HepG2 (cell line): ENCODE measurements around the gene FCAR. TPM values are rescaled to one million over a fixed set of nuclear protein-coding genes. Genes with fewer than 3 reads are reported as not detected.

Experiments
- ATAC-seq: fragments of 200-7000 bp; cut with Tn5 transposase; 3 replicates; pipeline ENCODE4 v1.9.1; 2020; ENCODE audit warnings: mild to moderate bottlenecking, moderate library complexity
- BruUV-seq: library from RNA; stranded (reverse); fragments of 400-500 nt; replicated peaks from 2 replicates; lab custom pipeline; 2021; lab: Mats Ljungman, UMichigan
- CTCF ChIA-PET: fragments of 300-600 bp; formaldehyde crosslinking; extraction: SDS; loops from one replicate; lab custom pipeline; 2021; ENCODE audit warnings: low total read pairs, inconsistent platforms, low intra/inter-chr PET ratio; lab: Yijun Ruan, JAX
- POLR2A ChIA-PET: fragments of 350-600 bp; sonication (Branson Sonifier 250); formaldehyde crosslinking; loops from one replicate; lab custom pipeline; 2020; ENCODE audit warnings: antibody characterized with exemption, inconsistent platforms; lab: Yijun Ruan, JAX
- DNase-seq: peaks from one replicate; pipeline ENCODE4 v3.0.0-alpha.2; 2015; ENCODE audit warnings: low spot score
- FAIRE-seq: peaks from 3 replicates; lab custom pipeline; 2011; peaks lifted over from hg19 to GRCh38; lab: Jason Lieb, UNC
- H2AFZ ChIP-seq: one replicate; pipeline ENCODE4 v1.6.1; 2011; ENCODE audit warnings: low read length, inconsistent platforms
- H3K27ac ChIP-seq: fragments of 300-600 bp; 3 replicates; pipeline ENCODE4 v1.8.0; 2011; ENCODE audit warnings: mixed run types, mild to moderate bottlenecking, mixed read lengths, low read length, inconsistent platforms; ENCODE audit not compliant: insufficient read depth; ENCODE audit errors: extremely low read length
- H3K27me3 ChIP-seq, 2 experiments: fragments of 200-600 bp in 1 of 2; 2 replicates in 1 of 2; 3 replicates in 1 of 2; pipeline versions ENCODE4 v1.6.0 to v1.8.0; 2011; ENCODE audit warnings: low read length in 2 of 2, mild to moderate bottlenecking in 2 of 2, moderate library complexity in 2 of 2, inconsistent platforms in 1 of 2; ENCODE audit not compliant: insufficient read depth in 2 of 2, control insufficient read depth in 1 of 2
- H3K36me3 ChIP-seq, 2 experiments: fragments of 200-600 bp in 1 of 2; replicated peaks in 1 of 2; 2 replicates in 1 of 2; 3 replicates in 1 of 2; pipeline versions ENCODE4 v1.5.1 to v1.8.0; 2011; ENCODE audit warnings: low read length in 2 of 2, inconsistent platforms in 1 of 2; ENCODE audit not compliant: insufficient read depth in 2 of 2, control insufficient read depth in 1 of 2
- H3K4me1 ChIP-seq: 2 replicates; pipeline ENCODE4 v1.5.1; 2012; ENCODE audit warnings: low read length, inconsistent platforms; ENCODE audit not compliant: insufficient read depth
- H3K4me2 ChIP-seq: 2 replicates; pipeline ENCODE4 v1.6.0; 2011; ENCODE audit warnings: low read depth, low read length, inconsistent platforms
- H3K4me3 ChIP-seq, 3 experiments: fragments of 200-600 bp in 1 of 3; sonication (generic), shearing (Covaris generic) in 1 of 3; replicated peaks in 1 of 3; 2 replicates each; pipeline ENCODE4 v1.5.1; 2011 to 2016; ENCODE audit warnings: low read length in 3 of 3, inconsistent platforms in 2 of 3, low read depth in 2 of 3, mild to moderate bottlenecking in 2 of 3, control low read depth in 1 of 3, mixed read lengths in 1 of 3; ENCODE audit not compliant: insufficient read depth in 1 of 3
- H3K79me2 ChIP-seq: one replicate; pipeline ENCODE4 v1.6.1; 2011; ENCODE audit warnings: low read length, inconsistent platforms; ENCODE audit not compliant: insufficient read depth
- H3K9ac ChIP-seq: 2 replicates; pipeline ENCODE4 v1.6.0; 2011; ENCODE audit warnings: mild to moderate bottlenecking, low read depth, low read length, inconsistent platforms; ENCODE audit not compliant: insufficient read depth
- H3K9me3 ChIP-seq: 2 replicates; pipeline ENCODE4 v1.5.1; 2012; ENCODE audit warnings: mild to moderate bottlenecking, low read length
- H4K20me1 ChIP-seq: 2 replicates; pipeline ENCODE4 v1.6.0; 2011; ENCODE audit warnings: inconsistent platforms, mild to moderate bottlenecking, low read length, moderate library complexity; ENCODE audit not compliant: insufficient read depth
- FIP1L1 ChIP-seq: fragments of 200-400 bp; formaldehyde crosslinking; IDR thresholded peaks from 2 replicates; pipeline ENCODE4 v1.6.1; 2018; ENCODE audit warnings: low read depth, mild to moderate bottlenecking, low read length, moderate library complexity, borderline replicate concordance; ENCODE audit not compliant: insufficient read depth
- GPN1 ChIP-seq: sonication (generic); formaldehyde crosslinking; IDR thresholded peaks from 2 replicates; pipeline ENCODE4 v1.5.1; 2020; ENCODE audit warnings: missing genetic modification reagents, borderline replicate concordance
- MAZ ChIP-seq, 2 experiments: sonication (generic) in 1 of 2; formaldehyde crosslinking in 1 of 2; IDR thresholded peaks; 2 replicates each; pipeline versions ENCODE4 v1.5.0 to v1.6.1; 2012 to 2020; ENCODE audit warnings: low read depth in 2 of 2, mild to moderate bottlenecking in 2 of 2, borderline replicate concordance in 1 of 2, improper control_type of control experiment in 1 of 2, low read length in 1 of 2, missing genetic modification reagents in 1 of 2, moderate library complexity in 1 of 2
- NCOA1 ChIP-seq: sonication (generic); formaldehyde crosslinking; IDR thresholded peaks from 2 replicates; pipeline ENCODE4 v1.9.0; 2021; ENCODE audit warnings: missing genetic modification reagents
- NFRKB ChIP-seq: fragments of 450-650 bp; IDR thresholded peaks from 2 replicates; pipeline ENCODE4 v1.6.1; 2017
- SOX5 ChIP-seq: IDR thresholded peaks from 2 replicates; pipeline ENCODE4 v1.6.1; 2016; ENCODE audit warnings: borderline replicate concordance
- SRF ChIP-seq: IDR thresholded peaks from 2 replicates; pipeline ENCODE4 v1.6.1; 2011; ENCODE audit warnings: mild to moderate bottlenecking, low read depth, low read length, moderate library complexity
- XRCC5 ChIP-seq: fragments of 200-400 bp; formaldehyde crosslinking; optimal IDR thresholded peaks from 2 replicates; pipeline ENCODE3; 2017; ENCODE audit warnings: mild to moderate bottlenecking, low read length
- ZFP90 ChIP-seq: sonication (generic); formaldehyde crosslinking; IDR thresholded peaks from 2 replicates; pipeline ENCODE4 v1.8.0; 2022; ENCODE audit warnings: missing genetic modification reagents, mild to moderate bottlenecking, inconsistent platforms, borderline replicate concordance
- ZNF33A ChIP-seq: sonication (generic); formaldehyde crosslinking; IDR thresholded peaks from 2 replicates; pipeline ENCODE4 v1.5.1; 2020; ENCODE audit warnings: missing genetic modification reagents, mild to moderate bottlenecking, moderate library complexity, borderline replicate concordance
- ZNF446 ChIP-seq: sonication (generic); formaldehyde crosslinking; IDR thresholded peaks from 2 replicates; pipeline ENCODE4 v1.5.0; 2020; ENCODE audit warnings: mild to moderate bottlenecking, missing genetic modification reagents
- ZNF7 ChIP-seq: IDR thresholded peaks from 2 replicates; pipeline ENCODE4 v1.6.1; 2016; ENCODE audit warnings: missing biosample characterization, missing genetic modification reagents
- ZNF747 ChIP-seq: sonication (generic); formaldehyde crosslinking; IDR thresholded peaks from 2 replicates; pipeline ENCODE4 v1.8.1; 2023; ENCODE audit warnings: missing genetic modification reagents, mild to moderate bottlenecking, borderline replicate concordance
- ZNF891 ChIP-seq: sonication (generic); formaldehyde crosslinking; IDR thresholded peaks from 2 replicates; pipeline ENCODE4 v1.5.0; 2020; ENCODE audit warnings: mild to moderate bottlenecking, missing genetic modification reagents
- WGBS: methylation state at CpG from one replicate; pipeline ENCODE4 v1.1.6; 2017; ENCODE audit warnings: low lambda C conversion rate; 5-methylcytosine and 5-hydroxymethylcytosine counted together
- in situ Hi-C: cut with HindIII; loops from 2 replicates; pipeline ENCODE4 v1.10.0; 2017; ENCODE audit warnings: low pct_unique_long_range_greater_than_20kb; ENCODE audit not compliant: extremely low pct_ligation_motif_present
- intact Hi-C: fragments of 100-400 bp; cut with micrococcal nuclease; formaldehyde crosslinking; loops from one replicate; pipeline ENCODE4 v1.10.0; 2022; ENCODE audit not compliant: unreplicated experiment
- polyA plus RNA-seq, 8 experiments: library from polyadenylated mRNA; depleted of rRNA in 3 of 8; stranded (reverse) in 7 of 8; unstranded in 1 of 8; fragments of >200 nt; fragmentation: Illumina TruSeq in 4 of 8; extraction: Trizol in 4 of 8; gene quantifications; 2 replicates each; pipeline versions ENCODE4 v1.2.1 to v1.2.3, GENCODE V29; 2011 to 2016; ENCODE audit warnings: low read depth in 4 of 8, missing spikeins in 1 of 8, mixed read lengths in 1 of 8; ENCODE audit not compliant: insufficient read depth in 1 of 8
- total RNA-seq, 5 experiments: library from RNA; depleted of rRNA; stranded (reverse); fragments of >200 nt; fragmentation: Illumina TruSeq; extraction: Trizol; gene quantifications; 2 replicates each; pipeline ENCODE4 v1.2.3, GENCODE V29; 2016; ENCODE audit warnings: low read depth in 1 of 5
- TF ChIP-seq, protein P1 (sequence below): sonication (generic); formaldehyde crosslinking; conservative IDR thresholded peaks from 2 replicates; pipeline ENCODE4 v1.8.0; 2022; ENCODE audit warnings: mild to moderate bottlenecking, moderate library complexity, missing genetic modification reagents
- TF ChIP-seq, protein P2 (sequence below): sonication (generic); formaldehyde crosslinking; IDR thresholded peaks from 2 replicates; pipeline ENCODE4 v1.4.0; 2020; ENCODE audit warnings: missing genetic modification reagents

FCAR gene
- total and polyA plus RNA-seq, 2 of the 13 experiments (the other 11 are each of a cell fraction or from before 2014, with no cell fraction given): not detected

DNA sequence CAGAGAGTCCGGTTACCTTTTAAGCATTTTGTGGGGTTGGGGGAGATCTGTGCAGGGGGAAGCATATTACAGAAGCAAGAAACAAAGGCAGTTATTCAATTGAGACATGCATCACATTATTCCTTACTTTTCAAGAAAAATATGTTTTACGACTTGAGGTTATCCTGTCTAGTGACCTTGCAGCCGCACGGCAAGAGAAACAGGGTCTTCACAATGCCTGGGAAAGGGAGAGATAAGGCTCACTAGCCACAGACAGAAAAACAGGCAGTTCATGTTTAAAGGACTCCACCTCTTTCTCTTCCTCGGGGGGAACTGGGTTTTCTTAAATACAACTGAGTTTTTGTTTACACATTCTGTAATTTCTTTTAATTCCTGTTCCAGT, 31.4 kb downstream of the FCAR start (continued):
- TF ChIP-seq, protein P1, sequence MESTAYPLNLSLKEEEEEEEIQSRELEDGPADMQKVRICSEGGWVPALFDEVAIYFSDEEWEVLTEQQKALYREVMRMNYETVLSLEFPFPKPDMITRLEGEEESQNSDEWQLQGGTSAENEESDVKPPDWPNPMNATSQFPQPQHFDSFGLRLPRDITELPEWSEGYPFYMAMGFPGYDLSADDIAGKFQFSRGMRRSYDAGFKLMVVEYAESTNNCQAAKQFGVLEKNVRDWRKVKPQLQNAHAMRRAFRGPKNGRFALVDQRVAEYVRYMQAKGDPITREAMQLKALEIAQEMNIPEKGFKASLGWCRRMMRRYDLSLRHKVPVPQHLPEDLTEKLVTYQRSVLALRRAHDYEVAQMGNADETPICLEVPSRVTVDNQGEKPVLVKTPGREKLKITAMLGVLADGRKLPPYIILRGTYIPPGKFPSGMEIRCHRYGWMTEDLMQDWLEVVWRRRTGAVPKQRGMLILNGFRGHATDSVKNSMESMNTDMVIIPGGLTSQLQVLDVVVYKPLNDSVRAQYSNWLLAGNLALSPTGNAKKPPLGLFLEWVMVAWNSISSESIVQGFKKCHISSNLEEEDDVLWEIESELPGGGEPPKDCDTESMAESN (CRISPR knock-in tag): no peak
- TF ChIP-seq ZNF747 (CRISPR knock-in tag): no peak
- no peak for TF ChIP-seq GPN1 (CRISPR knock-in tag)
- no peak for TF ChIP-seq ZFP90 (CRISPR knock-in tag)
- TF ChIP-seq ZNF7 (CRISPR knock-in tag): no peak
- no peak for TF ChIP-seq SOX5 (CRISPR knock-in tag)
- no peak for TF ChIP-seq NFRKB
- TF ChIP-seq ZNF446 (CRISPR knock-in tag): no peak
- TF ChIP-seq XRCC5: no peak
- TF ChIP-seq, all 625 proteins: peak for 0

DNA sequence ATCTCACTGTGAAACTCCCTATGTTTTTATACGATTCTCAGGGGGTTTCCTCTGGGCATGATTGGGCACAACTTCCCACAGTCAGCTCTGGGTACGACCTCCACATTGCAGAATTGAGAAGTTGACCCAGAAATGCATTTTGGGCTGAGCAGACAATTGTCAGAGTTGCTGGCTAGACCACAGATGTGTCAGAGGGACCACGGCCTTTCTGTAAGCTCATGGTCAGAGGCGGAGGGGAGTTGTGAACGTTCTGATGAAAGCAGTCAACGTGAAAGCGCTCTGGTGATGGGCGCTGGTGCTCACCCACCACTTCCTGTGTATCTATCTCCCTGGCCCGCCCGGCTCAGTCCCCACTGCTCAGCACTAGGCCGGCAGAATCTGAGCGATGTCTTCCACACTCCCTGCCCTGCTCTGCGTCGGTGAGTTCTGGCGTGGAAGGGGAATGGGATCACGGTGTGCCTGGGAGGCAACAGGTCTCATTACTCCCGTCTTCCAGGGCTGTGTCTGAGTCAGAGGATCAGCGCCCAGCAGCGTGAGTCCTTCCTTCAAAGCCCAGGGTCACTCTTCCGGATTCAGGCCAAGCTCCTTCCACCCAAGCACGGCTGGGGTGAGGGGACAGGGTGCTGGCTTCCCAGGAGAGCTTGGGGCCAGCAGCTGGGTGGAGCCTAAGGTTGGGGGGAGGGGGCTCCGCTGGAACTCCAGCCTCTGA, 31.9 kb downstream of the FCAR start, which contains the start of gene NCR1:
Gene NCR1 (plus strand): TSS at position 346 of the 709 bp plus-strand sequence. CDS start 40 bp downstream, at position 386.
- H4K20me1 ChIP-seq: no peaks in the 10 kb centered on the region
- ATAC-seq (peak; percentile 30; the same call in 2 of the 3 replicates), DNase-seq (no peak), FAIRE-seq (no peak)
- H3K36me3 ChIP-seq: no peaks in the 10 kb centered on the region
- in situ Hi-C loops: no loop called here
- H3K4me1 ChIP-seq: no peaks in the 10 kb centered on the region
- no peak within 1 kb of the TSS for H3K9ac ChIP-seq
- H3K4me3 ChIP-seq: no peak within 1 kb of the TSS
- ChIA-PET POLR2A (no interaction called here), CTCF (no interaction called here)
- no peak within 1 kb of the TSS for H3K4me2 ChIP-seq
- H3K27ac ChIP-seq: no peak within 1 kb of the TSS
- no peaks in the 10 kb centered on the region for H3K79me2 ChIP-seq
- H2AFZ ChIP-seq: no peak within 1 kb of the TSS
- peaks cover 2 to 11% of the 10 kb centered on the region in 2 experiments; a peak in 2 of 5 replicates for H3K27me3 ChIP-seq
- 13% methylated on average over 8 of the region's 22 CpGs for WGBS
- no TSS peak for BruUV-seq
- intact Hi-C loops: no loop called here
- H3K9me3 ChIP-seq: no peaks in the 10 kb centered on the region
- no peak for TF ChIP-seq ZNF33A (CRISPR knock-in tag)
- TF ChIP-seq ZNF891 (CRISPR knock-in tag): no peak
- TF ChIP-seq, protein P2, sequence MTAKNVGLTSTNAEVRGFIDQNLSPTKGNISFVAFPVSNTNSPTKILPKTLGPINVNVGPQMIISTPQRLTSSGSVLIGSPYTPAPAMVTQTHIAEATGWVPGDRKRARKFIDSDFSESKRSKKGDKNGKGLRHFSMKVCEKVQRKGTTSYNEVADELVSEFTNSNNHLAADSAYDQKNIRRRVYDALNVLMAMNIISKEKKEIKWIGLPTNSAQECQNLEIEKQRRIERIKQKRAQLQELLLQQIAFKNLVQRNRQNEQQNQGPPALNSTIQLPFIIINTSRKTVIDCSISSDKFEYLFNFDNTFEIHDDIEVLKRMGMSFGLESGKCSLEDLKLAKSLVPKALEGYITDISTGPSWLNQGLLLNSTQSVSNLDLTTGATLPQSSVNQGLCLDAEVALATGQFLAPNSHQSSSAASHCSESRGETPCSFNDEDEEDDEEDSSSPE (CRISPR knock-in tag): no peak
- TF ChIP-seq SRF: no peak
- no peak for TF ChIP-seq MAZ (IDR thresholded peaks at IDR 0.05; ENCODE audit: borderline replicate concordance, low read depth, low read length)
- TF ChIP-seq MAZ (CRISPR knock-in tag; IDR thresholded peaks at IDR 0.05; ENCODE audit: low read depth): no peak
- no peak for TF ChIP-seq FIP1L1
- no peak for TF ChIP-seq NCOA1
